ENCODE data around the gene RNF6.

The RNF6 gene

GRCh38 chr13:26221721-26222519 lies at the start of gene RNF6:
TSS of gene RNF6 (minus strand) at chr13:26222314. CDS start at chr13:26219649, 2,665 bp downstream.
- Histone ChIP-seq H3K9ac (ENCODE audit: insufficient read length) (peak within 1 kb of the TSS; percentile 97), H3K4me3 (peak within 1 kb of the TSS; percentile 90), H3K36me3 (ENCODE audit: insufficient read depth, low read length) (peaks cover 32% of the 10 kb centered on the region), H3K27ac (peak within 1 kb of the TSS; percentile 93), H3K9me3 (ENCODE audit: low read depth, low read length) (no peaks in the 10 kb centered on the region)
- TF ChIP-seq POLR2AphosphoS5 (IDR thresholded peaks at IDR 0.05; ENCODE audit: borderline replicate concordance, low read depth, low read length) (peak; percentile 71), FOXP2 (optimal IDR thresholded peaks at IDR 0.05; ENCODE audit: control extremely low read depth, extremely low read length, insufficient read depth) (peak; percentile 54), EZH2 (IDR thresholded peaks at IDR 0.05) (no peak)
- peak; percentile 97 for DNase-seq (ENCODE audit: low read depth, low spot score)

- Histone ChIP-seq H3K27ac (no peak overlapping the region), H3K36me3 (ENCODE audit: insufficient read depth, low read length) (no peaks in the 10 kb centered on the region), H3K9me3 (ENCODE audit: low read depth, low read length) (no peaks in the 10 kb centered on the region), H3K4me3 (no peak overlapping the region), H3K9ac (ENCODE audit: insufficient read length) (no peak overlapping the region)
- DNase-seq (ENCODE audit: low read depth, low spot score) = no peak
- TF ChIP-seq FOXP2 (optimal IDR thresholded peaks at IDR 0.05; ENCODE audit: control extremely low read depth, extremely low read length, insufficient read depth) (no peak), EZH2 (IDR thresholded peaks at IDR 0.05) (no peak), POLR2AphosphoS5 (IDR thresholded peaks at IDR 0.05; ENCODE audit: borderline replicate concordance, low read depth, low read length) (no peak)
These were observed 48.6 kb upstream of the RNF6 start for GRCh38 chr13:26270707-26271106.

GRCh38 chr13:26266311-26266710 lies 44.2 kb upstream of the RNF6 start:
- no peaks in the 10 kb centered on the region for H3K36me3 ChIP-seq (ENCODE audit: insufficient read depth, low read length)
- DNase-seq (ENCODE audit: low read depth, low spot score) = no peak
- no peak overlapping the region for H3K9ac ChIP-seq (ENCODE audit: insufficient read length)
- no peak for TF ChIP-seq FOXP2 (optimal IDR thresholded peaks at IDR 0.05; ENCODE audit: control extremely low read depth, extremely low read length, insufficient read depth)
- TF ChIP-seq POLR2AphosphoS5 (IDR thresholded peaks at IDR 0.05; ENCODE audit: borderline replicate concordance, low read depth, low read length) = no peak
- TF ChIP-seq EZH2 (IDR thresholded peaks at IDR 0.05) = no peak
- no peak overlapping the region for H3K4me3 ChIP-seq
- no peaks in the 10 kb centered on the region for H3K9me3 ChIP-seq (ENCODE audit: low read depth, low read length)
- no peak overlapping the region for H3K27ac ChIP-seq

- Histone ChIP-seq H3K9ac (ENCODE audit: insufficient read length) (no peak overlapping the region), H3K9me3 (ENCODE audit: low read depth, low read length) (no peaks in the 10 kb centered on the region), H3K27ac (no peak overlapping the region), H3K4me3 (no peak overlapping the region), H3K36me3 (ENCODE audit: insufficient read depth, low read length) (no peaks in the 10 kb centered on the region)
- TF ChIP-seq EZH2 (IDR thresholded peaks at IDR 0.05) (no peak), FOXP2 (optimal IDR thresholded peaks at IDR 0.05; ENCODE audit: control extremely low read depth, extremely low read length, insufficient read depth) (no peak), POLR2AphosphoS5 (IDR thresholded peaks at IDR 0.05; ENCODE audit: borderline replicate concordance, low read depth, low read length) (no peak)
- DNase-seq (ENCODE audit: low read depth, low spot score) = no peak
These were observed 40.0 kb upstream of the RNF6 start for GRCh38 chr13:26262156-26262555.

GRCh38 chr13:26259634-26260033 lies 37.5 kb upstream of the RNF6 start:
- Histone ChIP-seq H3K36me3 (ENCODE audit: insufficient read depth, low read length) (no peaks in the 10 kb centered on the region), H3K9me3 (ENCODE audit: low read depth, low read length) (no peaks in the 10 kb centered on the region), H3K27ac (no peak overlapping the region), H3K4me3 (no peak overlapping the region), H3K9ac (ENCODE audit: insufficient read length) (no peak overlapping the region)
- DNase-seq (ENCODE audit: low read depth, low spot score) = no peak
- no peak for TF ChIP-seq FOXP2 (optimal IDR thresholded peaks at IDR 0.05; ENCODE audit: control extremely low read depth, extremely low read length, insufficient read depth)
- no peak for TF ChIP-seq EZH2 (IDR thresholded peaks at IDR 0.05)
- TF ChIP-seq POLR2AphosphoS5 (IDR thresholded peaks at IDR 0.05; ENCODE audit: borderline replicate concordance, low read depth, low read length) = no peak

- Histone ChIP-seq H3K27ac (no peak overlapping the region), H3K4me3 (peak overlapping the region; percentile 89), H3K9ac (ENCODE audit: insufficient read length) (peak overlapping the region; percentile 43)
These were observed 34.9 kb upstream of the RNF6 start for GRCh38 chr13:26257049-26257448.

GRCh38 chr13:26255691-26256277 lies 33.7 kb upstream of the RNF6 start:
- Histone ChIP-seq H3K9me3 (ENCODE audit: low read depth, low read length) (no peaks in the 10 kb centered on the region), H3K4me3 (peak overlapping the region; percentile 89), H3K27ac (no peak overlapping the region), H3K36me3 (ENCODE audit: insufficient read depth, low read length) (no peaks in the 10 kb centered on the region), H3K9ac (ENCODE audit: insufficient read length) (peak overlapping the region; percentile 89)
- TF ChIP-seq EZH2 (IDR thresholded peaks at IDR 0.05) = no peak
- no peak for TF ChIP-seq FOXP2 (optimal IDR thresholded peaks at IDR 0.05; ENCODE audit: control extremely low read depth, extremely low read length, insufficient read depth)
- no peak for TF ChIP-seq POLR2AphosphoS5 (IDR thresholded peaks at IDR 0.05; ENCODE audit: borderline replicate concordance, low read depth, low read length)
- no peak for DNase-seq (ENCODE audit: low read depth, low spot score)

More at GRCh38 chr13:26257049-26257448, 34.9 kb upstream of the RNF6 start:
- no peak for DNase-seq (ENCODE audit: low read depth, low spot score)
- Histone ChIP-seq H3K36me3 (ENCODE audit: insufficient read depth, low read length) (no peaks in the 10 kb centered on the region), H3K9me3 (ENCODE audit: low read depth, low read length) (no peaks in the 10 kb centered on the region)
- TF ChIP-seq FOXP2 (optimal IDR thresholded peaks at IDR 0.05; ENCODE audit: control extremely low read depth, extremely low read length, insufficient read depth) (no peak), POLR2AphosphoS5 (IDR thresholded peaks at IDR 0.05; ENCODE audit: borderline replicate concordance, low read depth, low read length) (no peak), EZH2 (IDR thresholded peaks at IDR 0.05) (no peak)

- Histone ChIP-seq H3K9ac (ENCODE audit: insufficient read length) (peak overlapping the region; percentile 89), H3K27ac (no peak overlapping the region), H3K4me3 (peak overlapping the region; percentile 89), H3K9me3 (ENCODE audit: low read depth, low read length) (no peaks in the 10 kb centered on the region), H3K36me3 (ENCODE audit: insufficient read depth, low read length) (no peaks in the 10 kb centered on the region)
- no peak for TF ChIP-seq EZH2 (IDR thresholded peaks at IDR 0.05)
- TF ChIP-seq FOXP2 (optimal IDR thresholded peaks at IDR 0.05; ENCODE audit: control extremely low read depth, extremely low read length, insufficient read depth) = no peak
- no peak for TF ChIP-seq POLR2AphosphoS5 (IDR thresholded peaks at IDR 0.05; ENCODE audit: borderline replicate concordance, low read depth, low read length)
- DNase-seq (ENCODE audit: low read depth, low spot score) = no peak
These were observed 33.0 kb upstream of the RNF6 start for GRCh38 chr13:26255115-26255514.

Data from SK-N-MC (cell line).